ENCODE data around the gene MYOG.

The MYOG gene

GRCh38 chr1:203117611-203118575, 32.1 kb upstream of the MYOG start:
- no peak for DNase-seq (ENCODE audit: low read depth)

GRCh38 chr1:203116091-203116820, 30.4 kb upstream of the MYOG start:
- DNase-seq (ENCODE audit: low read depth), result no peak

GRCh38 chr1:203114202-203114601, 28.4 kb upstream of the MYOG start:
- DNase-seq (ENCODE audit: low read depth), result no peak

- DNase-seq (ENCODE audit: low read depth), result no peak
Measured at GRCh38 chr1:203113308-203113707, 27.5 kb upstream of the MYOG start.

- no peak for DNase-seq (ENCODE audit: low read depth)
Measured at GRCh38 chr1:203112475-203112874, 26.7 kb upstream of the MYOG start.

- no peak for DNase-seq (ENCODE audit: low read depth)
Measured at GRCh38 chr1:203104789-203105390, 19.1 kb upstream of the MYOG start.

GRCh38 chr1:203103829-203104495, 18.1 kb upstream of the MYOG start:
- no peak for DNase-seq (ENCODE audit: low read depth)

GRCh38 chr1:203103216-203103615, 17.4 kb upstream of the MYOG start:
- no peak for DNase-seq (ENCODE audit: low read depth)

GRCh38 chr1:203101813-203102634, 16.2 kb upstream of the MYOG start:
- DNase-seq (ENCODE audit: low read depth), result no peak

- DNase-seq (ENCODE audit: low read depth), result no peak
Measured at GRCh38 chr1:203100516-203100869, 14.7 kb upstream of the MYOG start.

GRCh38 chr1:203099805-203100515, 14.1 kb upstream of the MYOG start:
- no peak for DNase-seq (ENCODE audit: low read depth)

GRCh38 chr1:203098914-203099520, 13.2 kb upstream of the MYOG start:
- DNase-seq (ENCODE audit: low read depth), result no peak

- no peak for DNase-seq (ENCODE audit: low read depth)
Measured at GRCh38 chr1:203098445-203098844, 12.6 kb upstream of the MYOG start.

- DNase-seq (ENCODE audit: low read depth), result no peak
Measured at GRCh38 chr1:203097001-203097400, 11.2 kb upstream of the MYOG start.

GRCh38 chr1:203096566-203096965, 10.8 kb upstream of the MYOG start:
- DNase-seq (ENCODE audit: low read depth), result no peak

GRCh38 chr1:203095061-203095690, 9.4 kb upstream of the MYOG start:
- no peak for DNase-seq (ENCODE audit: low read depth)

GRCh38 chr1:203093754-203094410, 8.1 kb upstream of the MYOG start:
- no peak for DNase-seq (ENCODE audit: low read depth)

- DNase-seq (ENCODE audit: low read depth), result no peak
Measured at GRCh38 chr1:203091761-203092330, 6.0 kb upstream of the MYOG start.

GRCh38 chr1:203091199-203091477, 5.3 kb upstream of the MYOG start:
- no peak for DNase-seq (ENCODE audit: low read depth)

All from T follicular helper cell (primary cell).